A549 (cell line): Measurements from ENCODE around the gene SERPINE2. TPM values are rescaled to one million over a fixed set of nuclear protein-coding genes. Genes with fewer than 3 reads are reported as not detected.

Experiments used
- ATAC-seq, 2 experiments: fragments of 200-7000 bp in 1 of 2; fragments of >200 bp in 1 of 2; cut with Nextera tagmentation in 1 of 2; cut with Tn5 transposase in 1 of 2; 3 replicates each; pipeline versions ENCODE4 v1.8.0 to v1.9.1; 2018 to 2020; ENCODE audit warnings: mild to moderate bottlenecking in 1 of 2, moderate library complexity in 1 of 2
- CTCF ChIA-PET: fragments of 300-600 bp; sonication (Branson Sonifier 250); formaldehyde crosslinking; extraction: SDS; loops from one replicate; lab custom pipeline; 2021; ENCODE audit warnings: antibody characterized with exemption, inconsistent platforms; lab: Yijun Ruan, JAX
- POLR2A ChIA-PET: fragments of 350-600 bp; formaldehyde crosslinking; extraction: SDS; loops from one replicate; lab custom pipeline; 2021; ENCODE audit warnings: antibody characterized with exemption, inconsistent platforms; lab: Yijun Ruan, JAX
- DNase-seq, 2 experiments: peaks; one replicate each; pipeline versions ENCODE4 v3.0.0 to v3.0.0-alpha.2; 2011 to 2016; ENCODE audit warnings: low read depth in 1 of 2, low spot score in 1 of 2
- FAIRE-seq: peaks from 2 replicates; lab custom pipeline; 2011; peaks lifted over from hg19 to GRCh38; lab: Jason Lieb, UNC
- H3K27ac ChIP-seq, 2 experiments: fragments of >200 bp; sonication (Bioruptor Twin); formaldehyde crosslinking; 3 replicates each; pipeline ENCODE4 v1.5.1; 2016 to 2017
- H3K4me1 ChIP-seq: fragments of >200 bp; sonication (Bioruptor Twin); formaldehyde crosslinking; 3 replicates; pipeline ENCODE4 v1.6.1; 2016
- H3K4me2 ChIP-seq: fragments of >200 bp; sonication (Bioruptor Twin); formaldehyde crosslinking; 3 replicates; pipeline ENCODE4 v1.6.1; 2016
- H3K4me3 ChIP-seq: fragments of >200 bp; sonication (Bioruptor Twin); formaldehyde crosslinking; 3 replicates; pipeline ENCODE4 v1.5.1; 2016
- H3K9me3 ChIP-seq: fragments of >200 bp; sonication (Bioruptor Twin); formaldehyde crosslinking; 3 replicates; pipeline ENCODE4 v1.6.1; 2016
- BCL3 ChIP-seq: fragments of >200 bp; sonication (Bioruptor Twin); formaldehyde crosslinking; IDR thresholded peaks from 3 replicates; pipeline ENCODE4 v1.6.1; 2016
- BHLHE40 ChIP-seq: IDR thresholded peaks from 2 replicates; pipeline ENCODE4 v1.6.1; 2012; ENCODE audit warnings: low read depth, low read length, inconsistent platforms
- CBX8 ChIP-seq: fragments of 200-600 bp; sonication (generic); IDR thresholded peaks from 2 replicates; pipeline ENCODE4 v1.6.1; 2016
- CEBPB ChIP-seq, 2 experiments: fragments of >200 bp in 1 of 2; sonication (Bioruptor Twin) in 1 of 2; formaldehyde crosslinking in 1 of 2; IDR thresholded peaks; 2 replicates each; pipeline ENCODE4 v1.6.1; 2012 to 2016
- CHD4 ChIP-seq: fragments of 200-600 bp; sonication (generic); IDR thresholded peaks from 2 replicates; pipeline ENCODE4 v1.6.1; 2016; ENCODE audit warnings: antibody characterized with exemption, mild to moderate bottlenecking, borderline replicate concordance
- EHF ChIP-seq: fragments of 250-450 bp; sonication (Bioruptor Pico); IDR thresholded peaks from 2 replicates; pipeline ENCODE4 v1.5.0; 2020; ENCODE audit warnings: mild to moderate bottlenecking
- EHMT2 ChIP-seq: fragments of 200-600 bp; sonication (generic); IDR thresholded peaks from 2 replicates; pipeline ENCODE4 v1.6.1; 2016; ENCODE audit warnings: antibody characterized with exemption, low read depth, mild to moderate bottlenecking, moderate library complexity
- ELK1 ChIP-seq: fragments of 150-350 bp; IDR thresholded peaks from 2 replicates; pipeline ENCODE4 v1.6.1; 2014; ENCODE audit warnings: low read depth, mild to moderate bottlenecking, low read length
- FOSB ChIP-seq: fragments of 250-450 bp; sonication (Bioruptor Pico); IDR thresholded peaks from 2 replicates; pipeline ENCODE4 v1.5.0; 2020; ENCODE audit warnings: mild to moderate bottlenecking, moderate library complexity
- HDAC2 ChIP-seq: fragments of 200-600 bp; sonication (generic); IDR thresholded peaks from 2 replicates; pipeline ENCODE4 v1.6.1; 2016
- HES2 ChIP-seq: fragments of >200 bp; sonication (Bioruptor Twin); formaldehyde crosslinking; IDR thresholded peaks from 2 replicates; pipeline ENCODE4 v1.6.1; 2016
- HOXB5 ChIP-seq: fragments of 250-450 bp; sonication (Bioruptor Pico); IDR thresholded peaks from 2 replicates; pipeline ENCODE4 v1.5.0; 2020; ENCODE audit warnings: mild to moderate bottlenecking, moderate library complexity
- KDM5A ChIP-seq: fragments of 200-600 bp; sonication (generic); IDR thresholded peaks from 2 replicates; pipeline ENCODE4 v1.6.1; 2016; ENCODE audit warnings: antibody characterized with exemption, mild to moderate bottlenecking
- MAX ChIP-seq: IDR thresholded peaks from 2 replicates; pipeline ENCODE4 v1.6.1; 2012
- MYC ChIP-seq: IDR thresholded peaks from 2 replicates; pipeline ENCODE4 v1.6.1; 2012; ENCODE audit warnings: mild to moderate bottlenecking, inconsistent platforms, low read length, improper control_type of control experiment, borderline replicate concordance
- NPAS2 ChIP-seq: fragments of 250-450 bp; sonication (Bioruptor Pico); IDR thresholded peaks from 2 replicates; pipeline ENCODE4 v1.8.0; 2022; ENCODE audit warnings: mild to moderate bottlenecking, moderate library complexity, borderline replicate concordance
- REST ChIP-seq: fragments of 200-600 bp; sonication (generic); IDR thresholded peaks from 2 replicates; pipeline ENCODE4 v1.6.1; 2016; ENCODE audit warnings: antibody characterized with exemption, mild to moderate bottlenecking, moderate library complexity
- SMC3 ChIP-seq: fragments of >200 bp; sonication (Bioruptor Twin); formaldehyde crosslinking; IDR thresholded peaks from 3 replicates; pipeline ENCODE4 v1.6.1; 2018; ENCODE audit warnings: inconsistent platforms
- TFCP2L1 ChIP-seq: fragments of 250-450 bp; sonication (Bioruptor Pico); IDR thresholded peaks from 2 replicates; pipeline ENCODE4 v1.5.0; 2021; ENCODE audit warnings: mild to moderate bottlenecking
- TP53 ChIP-seq: fragments of 250-450 bp; sonication (Bioruptor Pico); IDR thresholded peaks from 2 replicates; pipeline ENCODE4 v1.5.0; 2021; ENCODE audit warnings: mild to moderate bottlenecking, moderate library complexity
- USF2 ChIP-seq: fragments of 450-650 bp; IDR thresholded peaks from 2 replicates; pipeline ENCODE4 v1.6.1; 2014; ENCODE audit warnings: antibody characterized with exemption
- ZC3H11A ChIP-seq: fragments of 450-650 bp; IDR thresholded peaks from 2 replicates; pipeline ENCODE4 v1.6.1; 2014; ENCODE audit warnings: antibody characterized with exemption, mild to moderate bottlenecking
- WGBS: methylation state at CpG from one replicate; pipeline ENCODE4 v1.1.6; 2017; ENCODE audit errors: missing lambda C conversion rate; 5-methylcytosine and 5-hydroxymethylcytosine counted together
- polyA plus RNA-seq, 4 experiments: library from polyadenylated mRNA; depleted of rRNA in 3 of 4; stranded (reverse); fragments of >200 nt; fragmentation: RNase III in 1 of 4; extraction: RNeasy Plus Mini Kit Qiagen cat#74134 plus additional on column Dnase treatment in 1 of 4; gene quantifications; 2 replicates in 3 of 4; 3 replicates in 1 of 4; pipeline ENCODE4 v1.2.3, GENCODE V29; 2011 to 2017

SERPINE2 gene
- polyA plus RNA-seq, 2 of the 4 experiments (the other 2 are of a cell fraction), result 58.6 to 88.2 TPM

GRCh38 chr2:224020523-224020922, 18.6 kb downstream of the SERPINE2 start:
- TF ChIP-seq USF2, result no peak
- TF ChIP-seq TFCP2L1, result no peak
- TF ChIP-seq MYC, result no peak
- no peak for TF ChIP-seq SMC3
- no peak for TF ChIP-seq KDM5A
- no peak for TF ChIP-seq HDAC2
- no peak for TF ChIP-seq ZC3H11A
- no peak for TF ChIP-seq NPAS2 (CRISPR knock-in tag)
- no peak for TF ChIP-seq EHF
- no peak for TF ChIP-seq CBX8
- POLR2A ChIA-PET, result no interaction called here
- no peak overlapping the region for H3K4me3 ChIP-seq
- peaks cover 30% of the 10 kb centered on the region for H3K4me1 ChIP-seq
- ATAC-seq, result no peak
- 81% methylated on average over 3 of the region's 3 CpGs for WGBS
- FAIRE-seq, result no peak
- no peak overlapping the region for H3K27ac ChIP-seq
- DNase-seq, result no peak
- no peaks in the 10 kb centered on the region for H3K9me3 ChIP-seq
- H3K4me2 ChIP-seq, result no peak overlapping the region
- CTCF ChIA-PET, result interaction anchor here (1.0 to 1.4 kb wide), 2 partner anchors 27 to 50 kb away, joined by 3 to 10 read pairs; no protein-coding TSS in a partner anchor

GRCh38 chr2:224017957-224018356, 21.1 kb downstream of the SERPINE2 start:
- WGBS, result 83% methylated on average over 4 of the region's 4 CpGs
- Histone ChIP-seq H3K9me3 (no peaks in the 10 kb centered on the region), H3K27ac (no peak overlapping the region), H3K4me2 (no peak overlapping the region), H3K4me1 (peaks cover 7% of the 10 kb centered on the region), H3K4me3 (no peak overlapping the region)
- CTCF ChIA-PET, result interaction anchor here (0.6 to 2.0 kb wide), 6 partner anchors 10 to 266 kb away, joined by 3 to 10 read pairs (median 4); no protein-coding TSS in a partner anchor
- TF ChIP-seq ELK1, result no peak
- TF ChIP-seq USF2, result no peak
- TF ChIP-seq EHF, result no peak
- no peak for TF ChIP-seq NPAS2 (CRISPR knock-in tag)
- TF ChIP-seq CHD4, result no peak
- POLR2A ChIA-PET, result no interaction called here
- FAIRE-seq (no peak), DNase-seq (no peak), ATAC-seq (no peak)

- DNase-seq (no peak), ATAC-seq (no peak), FAIRE-seq (no peak)
- Histone ChIP-seq H3K4me3 (no peak overlapping the region), H3K4me1 (no peaks in the 10 kb centered on the region), H3K27ac (no peak overlapping the region), H3K9me3 (no peaks in the 10 kb centered on the region), H3K4me2 (no peak overlapping the region)
- no peak for TF ChIP-seq MYC
- no peak for TF ChIP-seq SMC3
- no peak for TF ChIP-seq BHLHE40
- no peak for TF ChIP-seq CHD4
- TF ChIP-seq TP53 (CRISPR knock-in tag), result no peak
- TF ChIP-seq MAX, result no peak
- TF ChIP-seq FOSB (CRISPR knock-in tag), result no peak
- TF ChIP-seq TFCP2L1, result no peak
- no peak for TF ChIP-seq BCL3
- TF ChIP-seq REST, result no peak
- no peak for TF ChIP-seq EHF
- no peak for TF ChIP-seq HOXB5 (CRISPR knock-in tag)
- TF ChIP-seq EHMT2, result no peak
- TF ChIP-seq HES2, result no peak
- no peak for TF ChIP-seq KDM5A
- TF ChIP-seq CEBPB (IDR thresholded peaks at IDR 0.05), result no peak
- ChIA-PET CTCF (interaction anchor here (0.9 to 2.0 kb wide), 2 partner anchors 11 to 23 kb away, joined by 4 to 10 read pairs; no protein-coding TSS in a partner anchor), POLR2A (no interaction called here)
- WGBS, result 58% methylated on average over 3 of the region's 3 CpGs
Measured at GRCh38 chr2:224016963-224017362, 22.1 kb downstream of the SERPINE2 start.
